ENCODE data around the gene ATP6V0A1.

Gene ATP6V0A1

DNA sequence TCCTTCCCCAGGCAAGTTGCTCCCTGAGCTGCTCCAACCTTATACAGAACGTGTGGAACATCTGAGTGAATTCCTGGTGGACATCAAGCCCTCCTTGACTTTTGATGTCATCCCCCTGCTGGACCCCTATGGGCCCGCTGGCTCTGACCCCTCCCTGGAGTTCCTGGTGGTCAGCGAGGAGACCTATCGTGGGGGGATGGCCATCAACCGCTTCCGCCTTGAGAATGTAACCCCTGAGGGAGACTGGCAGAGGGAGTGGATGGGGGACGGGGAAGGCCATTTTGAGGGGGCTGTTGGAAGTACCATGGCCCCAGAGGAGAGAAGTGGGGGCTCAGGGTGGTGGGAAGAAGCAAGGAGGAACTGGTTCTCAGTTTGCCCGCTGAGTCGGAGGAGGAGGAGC, 105.3 kb downstream of the ATP6V0A1 start:
- no peak for DNase-seq

DNA sequence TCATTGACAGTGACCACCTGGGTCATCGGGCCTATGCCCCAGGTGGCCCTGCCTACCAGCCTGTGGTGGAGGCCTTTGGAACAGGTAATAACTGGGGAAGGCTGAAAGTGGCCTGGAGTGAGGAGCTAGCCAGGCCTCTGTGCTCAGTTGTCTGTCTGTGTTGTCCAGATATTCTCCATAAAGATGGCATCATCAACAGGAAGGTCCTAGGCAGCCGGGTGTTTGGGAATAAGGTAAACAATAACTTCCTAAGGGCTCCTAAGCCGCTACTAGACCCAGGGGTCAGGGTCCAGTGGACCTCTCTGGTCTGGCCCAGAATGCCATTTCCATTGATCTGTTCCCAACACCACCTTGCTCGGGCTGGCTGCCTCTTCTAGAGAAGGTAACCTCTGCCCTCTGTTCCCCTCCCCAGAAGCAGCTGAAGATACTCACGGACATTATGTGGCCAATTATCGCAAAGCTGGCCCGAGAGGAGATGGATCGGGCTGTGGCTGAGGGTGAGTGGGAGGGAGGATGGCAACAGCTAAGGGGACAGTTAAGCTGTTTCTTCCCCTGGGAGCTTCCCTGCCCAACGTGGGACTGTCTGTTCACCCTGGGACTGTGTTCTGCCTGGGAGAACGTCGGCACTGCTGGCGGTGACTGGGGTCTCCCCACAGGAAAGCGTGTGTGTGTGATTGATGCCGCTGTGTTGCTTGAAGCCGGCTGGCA, 106.3 kb downstream of the ATP6V0A1 start:
- no peak for DNase-seq

DNA sequence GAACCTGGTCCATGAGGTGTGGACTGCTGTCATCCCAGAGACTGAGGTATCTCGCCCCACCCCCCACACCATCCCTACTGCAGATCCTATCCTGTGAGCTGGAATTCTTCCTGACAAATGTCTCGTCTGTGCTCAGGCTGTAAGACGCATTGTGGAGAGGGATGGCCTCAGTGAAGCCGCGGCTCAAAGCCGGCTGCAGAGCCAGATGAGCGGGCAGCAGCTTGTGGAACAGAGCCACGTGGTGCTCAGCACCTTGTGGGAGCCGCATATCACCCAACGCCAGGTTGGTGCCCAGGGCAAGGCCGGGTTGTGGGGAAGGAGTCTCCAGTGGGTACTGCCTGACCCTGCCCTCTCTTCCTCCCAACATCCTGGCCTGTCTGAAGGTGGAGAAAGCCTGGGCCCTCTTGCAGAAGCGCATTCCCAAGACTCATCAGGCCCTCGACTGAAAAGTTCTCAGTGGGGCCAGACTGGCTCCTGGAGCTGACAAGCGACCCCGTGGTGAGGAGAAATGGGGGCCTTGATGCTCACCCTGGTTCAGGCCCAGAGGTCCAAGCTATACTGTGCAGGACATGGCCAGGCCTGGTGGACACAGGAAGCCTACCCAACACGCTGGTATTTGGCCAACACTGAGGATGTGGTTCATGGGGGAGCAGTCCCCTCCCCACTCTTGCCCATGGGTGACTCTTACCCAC, 107.0 kb downstream of the ATP6V0A1 start:
- DNase-seq, result no peak

DNA sequence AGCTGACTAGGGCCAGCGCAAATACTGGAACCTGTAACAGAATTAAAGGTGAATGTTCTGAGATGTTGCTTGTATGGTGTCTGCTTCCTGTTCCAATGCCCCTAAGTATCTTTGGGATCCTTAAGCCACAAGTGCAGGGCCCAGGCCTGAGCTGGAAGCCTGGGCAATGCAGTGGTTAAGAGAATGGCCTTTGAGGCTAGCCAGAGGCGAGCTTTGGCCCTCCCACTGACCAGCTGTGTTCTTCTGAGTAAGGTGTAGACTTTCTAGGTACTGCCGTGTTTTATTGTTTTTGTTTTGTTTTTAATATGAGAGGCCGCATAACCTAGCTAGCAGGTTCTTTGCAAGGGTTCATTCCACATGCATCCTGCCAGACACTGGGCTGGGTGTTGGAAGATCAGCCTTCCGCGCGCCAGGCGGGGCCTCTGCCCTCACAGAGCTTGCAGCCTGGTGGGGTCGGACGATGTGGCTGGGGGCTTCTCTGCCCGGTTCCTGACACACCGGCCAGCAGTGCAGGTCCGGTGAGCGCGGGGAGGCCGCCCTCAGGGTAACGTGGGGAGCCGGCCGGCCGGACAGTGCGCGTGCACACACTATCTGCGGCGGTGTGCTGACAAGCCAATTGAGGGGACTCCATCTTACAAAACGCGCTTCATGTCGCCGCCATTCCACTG, 107.7 kb downstream of the ATP6V0A1 start:
- no peak for DNase-seq

DNA sequence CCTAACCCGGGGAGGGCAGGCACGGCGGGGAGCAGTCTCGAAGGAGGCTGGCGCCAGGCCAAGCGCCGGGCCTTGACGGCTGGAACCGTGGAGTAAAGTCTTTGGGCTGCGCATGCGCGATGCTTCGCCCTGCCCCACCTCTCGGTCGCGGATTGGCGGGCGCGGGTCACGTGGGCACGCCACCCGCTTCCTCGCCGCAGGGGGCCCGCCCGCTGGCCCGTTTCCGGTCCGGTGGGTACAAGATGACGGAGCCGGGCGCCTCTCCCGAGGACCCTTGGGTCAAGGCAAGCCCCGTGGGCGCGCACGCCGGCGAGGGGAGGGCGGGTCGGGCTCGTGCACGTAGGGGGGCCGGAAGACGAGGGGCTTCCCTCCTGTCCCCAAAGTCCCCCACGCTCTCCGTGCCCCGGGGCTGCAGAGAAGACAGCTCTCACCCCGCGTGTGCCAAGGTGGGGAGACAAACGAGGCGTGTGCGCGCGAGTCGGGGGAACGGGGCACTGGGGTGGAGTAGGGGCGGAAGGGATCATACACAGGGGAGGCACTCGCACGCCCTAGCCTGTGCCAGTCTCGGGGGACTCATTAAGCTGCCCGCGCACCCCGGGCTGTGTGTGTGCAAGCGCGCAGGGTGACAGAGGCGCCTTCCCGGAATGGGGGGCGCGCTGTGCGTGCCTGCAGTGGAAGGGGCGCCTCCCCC, 108.3 kb downstream of the ATP6V0A1 start, which contains the start of gene MLX:
Gene MLX, plus strand, starts transcription at position 218 of the 691 bp plus-strand sequence. Its CDS starts 25 bp downstream, at position 243.
- DNase-seq, result peak; percentile 93

DNA sequence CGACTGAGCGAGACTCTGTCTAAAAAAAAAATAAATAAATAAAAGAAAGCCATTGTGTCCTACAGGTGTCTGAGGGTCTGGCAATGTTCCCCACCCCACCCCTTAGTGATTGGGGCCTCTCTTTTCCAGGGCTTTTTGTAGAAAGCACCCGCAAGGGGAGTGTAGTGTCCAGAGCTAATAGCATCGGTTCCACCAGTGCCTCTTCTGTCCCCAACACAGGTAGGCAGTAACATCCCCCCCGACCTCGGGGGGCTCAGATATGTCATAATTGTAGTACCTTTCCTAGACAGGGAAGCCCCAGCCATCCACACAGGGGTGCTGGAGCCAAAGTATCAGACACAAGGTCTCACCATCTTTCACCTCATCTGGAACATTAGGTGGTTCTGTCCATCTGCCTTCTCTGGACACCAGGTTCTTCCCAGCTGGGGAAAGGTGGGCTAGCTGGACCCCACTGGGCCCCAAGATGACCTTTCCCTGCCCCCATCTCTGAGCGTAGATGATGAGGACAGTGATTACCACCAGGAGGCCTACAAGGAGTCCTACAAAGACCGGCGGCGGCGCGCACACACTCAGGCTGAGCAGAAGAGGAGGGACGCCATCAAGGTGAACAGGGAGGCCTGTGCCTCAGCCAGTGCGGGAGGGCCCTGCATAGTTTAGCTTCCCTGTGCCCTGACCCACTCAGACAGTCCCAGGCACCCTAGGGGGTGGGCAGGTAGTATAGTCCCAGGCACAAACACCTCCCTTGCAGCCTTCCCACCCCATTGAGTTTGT, 109.8 kb downstream of the ATP6V0A1 start:
- no peak for DNase-seq

DNA sequence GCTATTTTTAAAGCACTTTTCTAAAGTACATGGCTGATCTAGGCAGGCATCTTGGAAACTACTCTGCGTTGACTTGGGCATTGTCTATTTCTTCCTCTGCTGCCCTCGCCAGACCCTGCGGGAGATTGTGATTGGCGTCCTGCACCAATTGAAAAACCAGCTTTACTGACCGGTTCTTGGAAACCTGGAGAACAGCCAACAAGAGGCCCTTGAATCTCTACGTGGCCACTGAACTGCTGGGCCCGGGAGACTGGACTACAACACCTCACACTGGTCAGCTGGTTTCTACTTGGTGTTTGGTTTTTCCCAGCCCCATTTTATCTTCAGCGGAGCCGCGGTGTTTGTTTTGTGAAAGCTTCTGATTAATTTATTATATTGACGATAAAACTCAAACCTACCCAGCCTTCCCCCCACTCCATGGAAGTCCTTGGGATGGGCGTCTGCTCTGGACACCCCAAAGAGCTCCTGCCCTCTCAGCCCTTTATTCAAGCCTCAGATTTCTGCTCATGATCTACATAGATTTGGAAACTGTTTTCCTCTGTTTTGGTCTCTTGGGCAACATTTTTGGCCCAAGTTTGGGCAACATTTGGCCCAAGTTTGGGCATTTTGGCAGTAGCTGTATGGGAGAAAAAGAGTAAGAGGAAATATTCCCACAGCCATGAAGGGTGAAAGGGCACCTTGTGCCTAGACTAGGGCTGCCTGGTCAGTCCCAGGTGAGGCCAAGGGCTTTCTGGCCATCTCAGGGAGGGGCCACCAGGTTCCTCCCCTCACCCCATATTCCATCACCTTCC, 113.0 kb downstream of the ATP6V0A1 start:
- no peak for DNase-seq
